ENCODE results near the gene UBQLN4.

DNA sequence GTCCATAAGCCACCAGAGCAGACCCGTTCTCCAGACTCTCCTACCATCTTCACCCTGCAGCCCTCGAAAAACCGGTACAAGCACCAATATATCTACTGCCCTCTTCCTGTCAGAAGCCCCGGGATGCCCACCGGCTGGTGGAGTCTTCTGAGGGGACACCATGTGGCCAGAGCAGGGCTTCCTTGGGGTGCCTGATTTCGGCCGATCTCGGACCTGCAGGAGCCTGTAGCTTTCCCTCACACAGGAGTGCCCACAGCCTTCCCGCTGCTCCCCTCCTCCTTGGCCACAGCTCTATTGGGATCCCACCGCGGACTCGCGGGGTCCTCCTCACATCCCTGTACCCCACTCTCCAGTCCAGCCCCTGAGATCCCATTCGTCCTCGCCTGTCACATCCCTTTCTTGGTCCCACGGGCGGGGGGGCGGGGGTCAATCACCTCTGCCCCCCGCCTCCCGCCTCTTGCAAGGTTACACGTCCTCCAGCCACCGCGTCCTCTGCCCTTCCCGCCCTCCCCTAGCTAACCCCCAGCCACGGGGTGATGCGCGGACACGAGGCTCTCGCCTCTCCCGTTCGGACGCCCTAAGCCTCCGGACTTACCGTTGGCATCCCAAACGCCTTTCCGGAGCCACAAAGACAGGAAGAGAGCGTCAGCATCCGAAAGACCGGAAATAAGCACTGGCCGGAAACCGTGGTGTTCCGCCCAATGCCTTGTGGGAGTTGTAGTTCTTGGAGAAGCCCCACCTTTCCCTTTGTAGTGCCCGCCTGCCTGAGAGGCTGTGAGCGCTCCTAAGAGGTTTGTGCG is 33.1 kb downstream of the UBQLN4 start, which contains the start of gene SSR2:
- TF ChIP-seq EP300 (IDR thresholded peaks at IDR 0.05; ENCODE audit: borderline replicate concordance) (no peak), RAD21 (IDR thresholded peaks at IDR 0.05; ENCODE audit: low read depth) (no peak), TEAD4 (IDR thresholded peaks at IDR 0.05) (no peak), TAF1 (IDR thresholded peaks at IDR 0.05; ENCODE audit: low read depth) (peak; percentile 45; the same call in 1 of the 2 replicates), ZBTB7A (IDR thresholded peaks at IDR 0.05; ENCODE audit: low read depth) (no peak), NFIC (IDR thresholded peaks at IDR 0.05) (no peak), YY1 (IDR thresholded peaks at IDR 0.05; ENCODE audit: low read depth) (no peak), MAX (IDR thresholded peaks at IDR 0.05) (peak; percentile 57), FOXM1 (IDR thresholded peaks at IDR 0.05; ENCODE audit: borderline replicate concordance, low read depth) (no peak)
- TF ChIP-seq, protein P1, sequence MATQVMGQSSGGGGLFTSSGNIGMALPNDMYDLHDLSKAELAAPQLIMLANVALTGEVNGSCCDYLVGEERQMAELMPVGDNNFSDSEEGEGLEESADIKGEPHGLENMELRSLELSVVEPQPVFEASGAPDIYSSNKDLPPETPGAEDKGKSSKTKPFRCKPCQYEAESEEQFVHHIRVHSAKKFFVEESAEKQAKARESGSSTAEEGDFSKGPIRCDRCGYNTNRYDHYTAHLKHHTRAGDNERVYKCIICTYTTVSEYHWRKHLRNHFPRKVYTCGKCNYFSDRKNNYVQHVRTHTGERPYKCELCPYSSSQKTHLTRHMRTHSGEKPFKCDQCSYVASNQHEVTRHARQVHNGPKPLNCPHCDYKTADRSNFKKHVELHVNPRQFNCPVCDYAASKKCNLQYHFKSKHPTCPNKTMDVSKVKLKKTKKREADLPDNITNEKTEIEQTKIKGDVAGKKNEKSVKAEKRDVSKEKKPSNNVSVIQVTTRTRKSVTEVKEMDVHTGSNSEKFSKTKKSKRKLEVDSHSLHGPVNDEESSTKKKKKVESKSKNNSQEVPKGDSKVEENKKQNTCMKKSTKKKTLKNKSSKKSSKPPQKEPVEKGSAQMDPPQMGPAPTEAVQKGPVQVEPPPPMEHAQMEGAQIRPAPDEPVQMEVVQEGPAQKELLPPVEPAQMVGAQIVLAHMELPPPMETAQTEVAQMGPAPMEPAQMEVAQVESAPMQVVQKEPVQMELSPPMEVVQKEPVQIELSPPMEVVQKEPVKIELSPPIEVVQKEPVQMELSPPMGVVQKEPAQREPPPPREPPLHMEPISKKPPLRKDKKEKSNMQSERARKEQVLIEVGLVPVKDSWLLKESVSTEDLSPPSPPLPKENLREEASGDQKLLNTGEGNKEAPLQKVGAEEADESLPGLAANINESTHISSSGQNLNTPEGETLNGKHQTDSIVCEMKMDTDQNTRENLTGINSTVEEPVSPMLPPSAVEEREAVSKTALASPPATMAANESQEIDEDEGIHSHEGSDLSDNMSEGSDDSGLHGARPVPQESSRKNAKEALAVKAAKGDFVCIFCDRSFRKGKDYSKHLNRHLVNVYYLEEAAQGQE (IDR thresholded peaks at IDR 0.05; ENCODE audit: low read depth): no peak

All from Ishikawa (cell line).